Right lobe of liver (tissue), 4 donors: Measurements from ENCODE around the gene TRIM34.
"Not testable (repeated sequence)": the region's sequence is repeated elsewhere in the genome, so short reads cannot be mapped to it uniquely, and the experiment has no call there.

ENCODE experiments used
- CTCF ChIP-seq, 4 donors: fragments of 200-600 bp in 3 of 4; fragments of 450-650 bp in 1 of 4; IDR thresholded peaks; one replicate each; pipeline versions ENCODE4 v1.5.1 to v1.8.0; 2016 to 2022; ENCODE audit warnings: antibody characterized with exemption in 4 of 4, mild to moderate bottlenecking in 2 of 4
- POLR2A ChIP-seq: fragments of 450-650 bp; IDR thresholded peaks from one replicate; pipeline ENCODE4 v1.6.1; 2017; ENCODE audit warnings: antibody characterized with exemption, mild to moderate bottlenecking
- donor health status: DM: no; HTN: no; CAD: no.
- donor health status: DM: no; HTN: no; CAD: no.
- donor health status: DM: no; HTN: yes; CAD: no.

GRCh38 chr11:5683620-5684019 is 58.8 kb downstream of the TRIM34 start:
- TF ChIP-seq POLR2A; CTCF (IDR thresholded peaks at IDR 0.05): not testable (repeated sequence)
